GM12801 (cell line): Measurements from ENCODE around the gene NLGN4Y.

ENCODE experiments used
- CTCF ChIP-seq: IDR thresholded peaks from one replicate; pipeline ENCODE4 v1.5.1; 2011; ENCODE audit warnings: control low read depth; ENCODE audit not compliant: insufficient read length; ENCODE audit errors: extremely low read depth

The NLGN4Y gene

GRCh38 chrY:14804041-14804440 is 279.7 kb downstream of the NLGN4Y start:
- TF ChIP-seq CTCF = no peak

GRCh38 chrY:14818452-14818851 is 294.1 kb downstream of the NLGN4Y start:
- no peak for TF ChIP-seq CTCF

- no peak for TF ChIP-seq CTCF
Measured at GRCh38 chrY:14822201-14822600, 297.9 kb downstream of the NLGN4Y start.

- no peak for TF ChIP-seq CTCF
Measured at GRCh38 chrY:14822906-14823305, 298.6 kb downstream of the NLGN4Y start.

- TF ChIP-seq CTCF = no peak
Measured at GRCh38 chrY:14824583-14824982, 300.3 kb downstream of the NLGN4Y start.

- no peak for TF ChIP-seq CTCF
Measured at GRCh38 chrY:14825728-14826127, 301.4 kb downstream of the NLGN4Y start.

- TF ChIP-seq CTCF = no peak
Measured at GRCh38 chrY:14828531-14828930, 304.2 kb downstream of the NLGN4Y start.

- no peak for TF ChIP-seq CTCF
Measured at GRCh38 chrY:14829366-14829885, 305.1 kb downstream of the NLGN4Y start.
